Activated effector memory CD4-positive, alpha-beta T cell treated with anti-CD3 and anti-CD28 coated beads, Interleukin-2, amount 50 U/mL, for 16 hours (primary cell): Measurements from ENCODE around the gene LRRC46.

ENCODE experiments used
- DNase-seq: peaks from one replicate; pipeline ENCODE4 v3.0.0-alpha.2; 2020

Gene LRRC46

GRCh38 chr17:47853616-47854015, 22.1 kb downstream of the LRRC46 start:
- DNase-seq, result no peak

GRCh38 chr17:47855737-47856136, 24.3 kb downstream of the LRRC46 start:
- no peak for DNase-seq

- DNase-seq, result no peak
These were observed 25.4 kb downstream of the LRRC46 start for GRCh38 chr17:47856830-47857229.

GRCh38 chr17:47857551-47858455, 26.3 kb downstream of the LRRC46 start:
- DNase-seq, result no peak

- DNase-seq, result no peak
These were observed 28.9 kb downstream of the LRRC46 start for GRCh38 chr17:47860386-47860785.

- no peak for DNase-seq
These were observed 31.4 kb downstream of the LRRC46 start for GRCh38 chr17:47862621-47863440.

GRCh38 chr17:47864791-47865216, 33.3 kb downstream of the LRRC46 start:
- DNase-seq, result no peak

GRCh38 chr17:47866941-47867340, 35.5 kb downstream of the LRRC46 start:
- DNase-seq, result no peak

- DNase-seq, result no peak
These were observed 36.5 kb downstream of the LRRC46 start for GRCh38 chr17:47867813-47868533.

- DNase-seq, result no peak
These were observed 37.6 kb downstream of the LRRC46 start for GRCh38 chr17:47869114-47869513.

- DNase-seq, result no peak
These were observed 38.6 kb downstream of the LRRC46 start for GRCh38 chr17:47870056-47870455.

- no peak for DNase-seq
These were observed 39.6 kb downstream of the LRRC46 start for GRCh38 chr17:47871048-47871447.

- no peak for DNase-seq
These were observed 40.7 kb downstream of the LRRC46 start for GRCh38 chr17:47872019-47872650.

GRCh38 chr17:47872651-47873161, 41.2 kb downstream of the LRRC46 start:
- DNase-seq, result no peak

GRCh38 chr17:47873200-47874090, 42.0 kb downstream of the LRRC46 start:
- no peak for DNase-seq

GRCh38 chr17:47875011-47875985, 43.8 kb downstream of the LRRC46 start:
- no peak for DNase-seq

GRCh38 chr17:47877368-47878034, 46.0 kb downstream of the LRRC46 start:
- DNase-seq, result no peak

GRCh38 chr17:47878203-47879027, 46.9 kb downstream of the LRRC46 start:
- DNase-seq, result no peak
